ENCODE data around the gene ZFTA.

The ZFTA gene

GRCh38 chr11:63745304-63746170 lies 23.0 kb downstream of the ZFTA start:
- DNase-seq = no peak

- peak; percentile 54 for DNase-seq
These were observed 29.7 kb downstream of the ZFTA start for GRCh38 chr11:63738720-63739360.

- DNase-seq = no peak
These were observed 30.9 kb downstream of the ZFTA start for GRCh38 chr11:63737718-63738117.

GRCh38 chr11:63736864-63737263 lies 31.7 kb downstream of the ZFTA start:
- no peak for DNase-seq

GRCh38 chr11:63729326-63729725 lies 39.2 kb downstream of the ZFTA start:
- no peak for DNase-seq

- DNase-seq = no peak
These were observed 48.0 kb downstream of the ZFTA start for GRCh38 chr11:63720611-63721010.

GRCh38 chr11:63719987-63720386 lies 48.6 kb downstream of the ZFTA start:
- no peak for DNase-seq

GRCh38 chr11:63719001-63719400 lies 49.6 kb downstream of the ZFTA start:
- DNase-seq = no peak

All from left hindlimb (tissue), 1 donor.